NCI-H510A treated with DMSO at 0.1 percent for 48 hours (cell line): ENCODE measurements around the gene SMAGP.
A peak's percentile ranks its signal among the peaks of the same experiment; 100 is the strongest.
"Not testable (repeated sequence)": the region's sequence is repeated elsewhere in the genome, so short reads cannot be mapped to it uniquely, and the experiment has no call there.

Experiments used
- DNase-seq: peaks from one replicate; lab custom pipeline; 2025; lab: John Stamatoyannopoulos, UW

The SMAGP gene

DNA sequence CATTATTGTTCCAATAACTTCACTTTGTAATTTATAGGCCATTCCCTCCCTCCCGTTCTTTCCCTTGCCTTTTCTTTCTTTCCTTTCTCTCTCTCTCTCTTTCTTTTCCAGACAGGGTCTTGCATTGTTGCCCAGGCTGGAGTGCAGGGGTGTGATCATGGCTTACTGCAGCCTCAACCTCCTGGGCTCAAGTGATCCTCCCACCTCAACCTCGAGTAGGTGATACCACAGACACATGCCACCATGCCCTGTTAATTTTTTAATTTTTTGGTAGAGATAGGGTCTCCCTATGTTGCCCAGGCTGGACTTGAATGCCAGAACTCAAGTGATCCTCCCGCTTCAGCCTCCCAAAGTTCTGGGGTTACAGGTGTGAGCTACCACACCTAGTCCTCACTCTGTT is 45.6 kb downstream of the SMAGP start:
- DNase-seq = no peak

DNA sequence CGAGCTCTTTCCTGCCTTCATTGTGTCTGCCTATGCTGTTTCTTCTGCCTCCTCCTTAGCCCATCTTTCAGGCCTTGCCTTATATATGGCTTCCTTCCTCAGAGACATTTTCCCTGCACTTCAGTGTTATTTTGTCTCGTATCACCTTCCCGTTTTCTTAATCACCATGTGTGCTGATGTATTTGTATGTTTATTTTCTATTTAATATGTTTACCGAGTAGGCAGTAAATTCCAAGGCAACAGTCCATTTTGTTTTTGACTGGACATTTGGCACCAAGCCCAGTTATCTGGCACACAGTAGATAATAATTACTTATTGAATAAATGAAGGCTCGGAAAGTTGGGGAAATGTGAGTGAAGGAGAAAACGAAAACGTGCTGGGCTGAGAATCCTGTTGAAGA is 47.8 kb downstream of the SMAGP start:
- no peak for DNase-seq

DNA sequence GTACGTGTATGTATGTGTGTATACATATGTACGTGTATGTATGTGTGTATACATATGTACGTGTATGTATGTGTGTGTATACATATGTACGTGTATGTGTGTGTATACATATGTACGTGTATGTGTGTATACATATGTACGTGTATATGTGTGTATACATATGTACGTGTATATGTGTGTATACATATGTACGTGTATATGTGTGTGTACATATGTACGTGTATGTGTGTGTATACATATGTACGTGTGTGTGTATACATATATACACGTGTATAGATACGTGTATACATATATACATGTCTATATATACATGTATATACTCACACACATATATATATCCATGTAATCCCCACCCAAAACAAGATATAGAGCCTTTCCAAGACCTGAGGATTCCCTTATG is 50.4 kb downstream of the SMAGP start:
- not testable (repeated sequence) for DNase-seq

DNA sequence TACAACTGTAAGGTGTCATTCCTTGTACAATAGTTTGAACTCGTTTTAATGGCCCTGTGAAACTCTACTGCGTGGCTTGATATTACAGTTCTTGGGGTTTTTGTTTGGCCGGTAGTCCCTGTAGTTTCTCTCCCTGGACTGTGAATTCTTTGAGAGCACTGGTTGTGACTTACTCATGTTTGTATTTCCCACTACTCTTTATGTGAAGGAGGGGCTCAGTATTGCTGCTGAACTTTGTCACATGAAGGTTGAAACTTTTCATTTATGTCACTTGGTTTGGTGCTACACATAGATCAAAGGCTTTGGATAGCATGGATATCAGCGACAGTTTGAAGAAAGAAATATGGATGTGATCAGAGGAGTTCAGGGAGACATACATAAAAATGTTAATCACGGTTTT is 50.9 kb downstream of the SMAGP start:
- no peak for DNase-seq

DNA sequence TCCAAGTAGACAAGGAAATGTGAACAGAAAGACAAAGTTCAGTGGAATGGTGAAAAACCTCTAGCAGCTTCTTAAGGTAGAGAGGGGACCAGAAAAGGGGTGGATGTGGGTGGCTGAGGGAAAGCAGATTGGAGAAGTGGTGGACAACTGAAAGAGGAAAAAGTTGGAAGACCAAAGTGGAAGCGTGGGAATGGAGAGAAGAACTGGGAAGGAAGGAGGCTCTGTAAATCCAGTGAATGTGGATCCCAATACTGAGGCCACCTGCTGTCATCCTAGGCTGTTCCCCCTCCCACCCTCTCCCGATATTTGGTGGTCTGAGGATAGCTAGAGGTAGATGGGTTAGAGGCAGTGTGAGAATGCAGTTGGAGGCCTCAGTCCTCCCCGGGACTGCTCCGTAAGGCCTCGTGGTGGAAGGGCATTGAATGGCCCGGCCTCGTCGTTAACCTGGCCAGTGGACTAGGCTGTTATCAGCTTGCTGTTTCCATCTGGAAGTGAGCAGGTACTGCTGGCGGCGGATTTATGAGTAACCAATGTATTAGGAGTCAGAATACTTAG is 51.5 kb downstream of the SMAGP start:
- DNase-seq = peak; percentile 63

DNA sequence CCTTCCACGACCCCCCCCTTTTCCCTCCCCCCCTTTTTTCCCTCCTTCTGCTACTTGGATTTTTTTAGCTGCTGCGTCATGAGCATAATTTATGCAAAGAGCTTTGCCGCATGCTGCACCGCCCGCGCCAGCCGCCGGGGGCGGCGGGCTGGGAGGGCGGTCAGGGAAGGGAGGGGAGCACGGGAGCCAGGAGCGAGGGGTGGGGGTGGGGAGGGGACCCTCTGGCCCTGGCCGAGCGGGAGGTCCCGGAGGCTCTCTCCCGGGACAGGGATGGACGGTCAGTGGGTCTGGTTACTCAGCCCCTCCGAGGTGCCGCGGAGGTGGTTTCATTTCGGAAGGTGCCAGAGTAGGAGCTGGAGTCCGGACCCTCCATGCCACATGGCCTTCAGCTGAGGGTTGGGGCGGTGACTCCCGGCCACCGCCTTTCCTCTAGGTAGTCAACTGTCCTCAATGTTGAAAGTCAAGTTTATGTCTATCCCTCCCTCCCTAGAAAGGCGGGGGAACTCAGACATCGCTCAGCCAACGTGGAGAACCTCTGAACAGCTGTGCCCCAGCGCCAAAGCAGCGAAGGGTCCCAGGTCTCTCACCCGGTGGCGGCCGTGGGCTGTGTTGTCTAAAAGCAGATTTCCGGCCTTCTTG is 52.1 kb downstream of the SMAGP start, which contains the start of gene POU6F1:
TSS of gene POU6F1 (minus strand) at position 95 of the 639 bp plus-strand sequence. CDS start 11,226 bp downstream, outside the sequence.
- peak; percentile 58 for DNase-seq

DNA sequence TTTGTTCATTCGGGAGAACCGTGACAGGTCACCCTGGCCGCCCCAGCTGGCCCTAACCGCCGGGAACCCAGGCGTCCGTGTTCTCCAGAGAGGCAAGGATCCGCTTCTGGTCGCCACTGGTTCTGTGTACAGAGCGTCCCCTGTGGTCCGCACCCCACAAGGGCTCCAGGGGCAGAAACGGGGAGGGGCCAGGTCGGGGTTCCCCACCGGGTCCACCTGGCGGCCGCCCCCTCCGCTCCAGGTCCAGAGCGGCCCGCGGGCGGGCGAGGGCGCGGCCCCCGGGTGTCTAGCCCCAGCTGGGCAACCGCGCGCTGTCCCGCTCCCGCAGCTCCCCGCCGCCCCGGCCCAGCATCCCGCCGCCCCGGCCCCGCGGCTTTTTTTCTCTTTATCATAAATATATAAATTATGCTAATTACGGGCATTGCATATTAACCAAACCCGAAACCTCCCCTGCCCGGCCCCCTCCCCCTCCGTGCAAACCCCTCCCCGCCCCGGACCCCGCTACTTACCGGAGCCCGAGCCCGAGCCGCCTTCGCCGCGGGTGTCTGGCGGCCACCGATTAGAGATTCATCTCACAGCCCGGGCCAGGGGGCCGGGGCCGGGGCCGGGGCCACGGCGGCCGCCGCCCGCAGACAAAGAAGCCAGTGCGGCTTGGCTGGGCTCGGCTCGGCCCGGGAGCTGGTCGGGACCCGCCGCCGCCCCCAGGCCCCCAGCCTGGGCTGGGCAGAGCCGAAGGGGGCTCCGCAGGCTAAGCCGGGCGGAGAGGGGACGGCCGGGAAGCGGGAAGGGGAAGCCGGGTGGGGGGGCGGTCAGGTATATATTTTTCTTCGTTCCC is 52.9 kb downstream of the SMAGP start:
- peak; percentile 17 for DNase-seq

DNA sequence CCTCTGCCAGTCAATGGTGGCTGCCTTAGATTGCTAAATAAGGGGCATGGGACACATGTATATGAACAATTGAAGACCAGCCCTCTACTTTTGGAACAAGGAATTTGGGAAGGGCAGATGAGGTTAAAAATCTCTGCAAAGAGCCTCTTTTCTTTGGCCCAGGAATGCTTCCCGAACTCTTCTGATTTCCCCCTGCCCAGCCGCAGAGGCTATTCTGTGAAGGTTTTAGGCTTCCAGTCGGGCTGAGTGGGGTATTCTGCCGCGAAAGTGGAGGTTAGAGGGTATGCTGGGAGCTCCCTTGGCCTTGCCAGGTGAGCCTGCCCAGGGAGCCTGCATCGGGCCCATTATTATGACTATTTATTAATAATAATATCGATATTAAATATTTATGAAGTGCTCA is 53.6 kb downstream of the SMAGP start:
- DNase-seq = no peak

DNA sequence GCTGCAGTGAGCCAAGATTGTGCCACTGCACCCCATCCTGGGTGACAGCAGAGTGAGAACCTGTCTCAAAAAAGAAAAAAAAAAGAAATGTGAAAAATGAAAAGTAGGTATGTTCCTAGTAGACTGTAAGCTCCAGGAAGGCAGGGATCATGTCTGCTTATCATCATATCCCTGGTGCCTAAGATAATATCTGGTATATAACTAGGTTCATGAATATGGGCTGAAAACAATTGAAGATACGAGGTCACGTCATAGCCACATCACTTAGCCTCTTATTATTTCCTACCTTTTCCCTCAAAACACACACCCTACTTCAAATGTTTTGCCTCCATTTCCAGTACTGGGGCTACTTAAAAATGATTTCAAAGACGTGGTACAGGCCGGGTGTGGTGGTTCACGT is 55.3 kb downstream of the SMAGP start:
- DNase-seq = no peak

DNA sequence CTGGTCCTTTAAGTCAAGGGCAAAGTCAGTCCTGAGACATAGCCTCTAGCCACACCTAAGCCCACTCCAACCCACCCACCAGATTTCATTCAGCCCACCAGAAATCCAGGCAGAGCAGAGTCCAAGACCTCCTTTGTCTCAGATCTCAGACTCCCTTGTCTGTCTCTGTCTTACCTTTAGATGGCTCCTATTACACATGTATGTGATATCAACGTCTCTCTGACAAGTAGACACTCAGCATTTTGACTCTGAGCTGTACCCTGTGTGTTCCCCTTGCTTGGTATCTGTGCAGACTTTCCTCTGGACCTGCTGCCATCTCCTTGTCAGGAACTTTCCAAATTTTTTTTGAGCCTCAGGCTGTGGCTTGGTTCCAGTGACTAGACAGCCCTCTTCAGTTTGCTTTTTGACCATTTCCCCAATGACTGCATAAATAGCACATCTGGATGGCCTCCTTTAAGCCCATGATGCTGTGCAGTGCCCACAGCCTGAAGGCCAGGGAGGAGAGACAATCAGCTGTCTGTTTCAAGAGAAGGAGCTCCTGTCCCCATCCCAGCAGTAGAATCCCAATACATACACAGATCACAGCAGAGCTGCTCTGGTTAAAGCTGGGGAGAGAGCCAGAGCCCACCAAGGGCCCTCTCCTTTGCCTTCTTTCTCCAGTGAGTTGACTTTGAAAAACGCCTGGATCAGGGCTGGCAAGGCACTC is 59.4 kb downstream of the SMAGP start:
- no peak for DNase-seq

DNA sequence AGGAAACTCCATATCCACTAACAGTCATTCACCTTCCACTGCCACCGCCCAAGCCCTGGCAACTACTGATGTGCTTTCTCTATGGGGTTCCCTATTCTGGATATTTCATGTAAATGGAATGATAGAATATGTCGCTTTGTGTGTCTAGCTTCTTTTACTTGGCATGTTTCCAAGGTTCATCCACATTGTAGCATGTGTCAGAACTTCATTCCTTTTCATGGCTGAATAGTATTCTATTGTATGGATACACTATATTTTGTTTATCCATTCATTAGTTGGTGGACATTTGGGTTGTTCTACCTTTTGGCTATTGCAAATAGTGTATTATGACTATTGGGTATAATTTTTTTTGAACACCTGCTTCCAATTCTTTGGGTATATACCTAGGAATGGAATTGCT is 61.0 kb downstream of the SMAGP start:
- DNase-seq = no peak

DNA sequence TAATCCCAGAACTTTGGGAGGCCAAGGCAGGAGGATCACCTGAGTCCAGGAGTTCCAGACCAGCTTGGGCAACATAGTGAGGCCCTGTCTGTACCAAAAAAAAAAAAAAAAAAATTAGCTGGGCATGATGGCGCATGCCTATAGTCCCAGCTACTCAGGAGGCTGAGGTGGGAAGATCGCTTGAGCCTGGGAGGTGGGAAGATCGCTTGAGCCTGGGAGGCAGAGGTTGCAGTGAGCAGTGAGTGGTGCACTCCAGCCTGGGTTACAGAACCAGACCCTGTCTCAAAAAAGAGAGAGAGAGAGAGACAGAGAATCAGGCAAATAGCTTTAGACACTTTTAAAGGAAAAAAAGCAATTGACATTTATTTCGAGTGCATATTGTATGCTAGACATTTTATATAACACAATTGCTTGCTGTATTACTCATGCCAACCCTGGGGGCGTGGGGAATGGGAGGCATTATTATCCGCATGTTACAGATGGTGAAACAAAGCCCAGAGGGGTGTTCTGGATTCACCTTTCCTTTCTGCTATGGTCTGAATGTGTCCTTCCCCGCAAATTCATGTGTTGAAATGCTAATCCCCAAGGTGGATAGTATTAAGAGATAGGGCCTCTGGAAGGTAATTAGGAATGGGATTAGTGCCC is 62.1 kb downstream of the SMAGP start:
- DNase-seq = no peak

DNA sequence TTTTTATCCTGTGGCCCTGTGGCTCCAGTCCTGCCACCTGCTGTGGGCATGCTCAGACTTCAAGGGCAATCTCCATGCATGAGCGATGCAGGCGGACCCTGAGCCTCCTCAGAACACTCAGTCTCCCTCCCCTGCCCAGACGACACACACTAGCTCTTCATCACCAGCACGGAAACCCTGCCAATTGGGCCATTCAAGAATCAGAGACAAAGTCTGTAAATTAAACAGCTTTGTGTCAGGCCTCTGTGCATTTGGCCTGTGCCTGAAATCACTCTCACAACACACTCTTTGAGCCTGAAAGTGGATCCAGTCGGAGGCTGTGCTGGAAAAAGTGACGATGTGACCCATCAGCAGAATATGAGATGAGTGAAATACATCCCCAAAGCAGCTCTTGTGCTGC is 64.9 kb downstream of the SMAGP start:
- no peak for DNase-seq

DNA sequence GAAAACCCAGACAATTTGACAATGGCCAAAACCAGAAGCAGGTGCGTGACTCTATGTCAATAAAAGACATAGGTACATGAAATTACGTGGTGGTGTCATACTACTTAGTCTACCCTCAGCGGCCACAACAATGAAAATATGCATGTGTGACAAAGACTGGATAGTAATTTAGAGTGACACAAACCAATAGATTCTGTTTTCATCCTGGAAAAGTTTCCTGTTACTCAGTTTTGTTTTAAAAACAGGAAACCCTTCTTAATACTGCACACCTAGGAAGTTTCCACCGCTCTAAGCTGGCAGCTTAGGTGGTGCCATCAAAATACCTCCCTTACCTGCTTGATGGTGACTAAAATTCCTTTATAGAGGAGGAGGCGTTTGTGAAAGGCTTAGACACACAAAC is 67.5 kb downstream of the SMAGP start:
- DNase-seq = no peak

DNA sequence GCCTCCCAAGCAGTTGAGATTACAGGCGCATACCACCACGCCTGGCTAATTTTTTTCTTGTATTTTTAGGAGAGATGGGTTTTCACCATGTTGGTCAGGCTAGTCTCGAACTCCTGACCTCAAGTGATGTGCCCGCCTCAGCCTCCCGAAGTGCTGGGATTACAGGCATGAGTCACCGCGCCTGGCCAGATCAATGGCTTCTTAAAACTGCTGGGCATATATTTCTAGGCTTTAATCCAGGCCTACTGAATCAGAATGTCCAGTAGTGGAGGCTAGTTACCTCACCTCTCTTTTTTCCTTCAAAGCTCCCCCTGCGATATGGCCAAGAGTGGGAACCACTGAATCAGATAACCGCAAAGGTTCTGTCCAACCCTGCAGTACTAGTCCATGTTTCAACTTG is 69.4 kb downstream of the SMAGP start:
- no peak for DNase-seq

DNA sequence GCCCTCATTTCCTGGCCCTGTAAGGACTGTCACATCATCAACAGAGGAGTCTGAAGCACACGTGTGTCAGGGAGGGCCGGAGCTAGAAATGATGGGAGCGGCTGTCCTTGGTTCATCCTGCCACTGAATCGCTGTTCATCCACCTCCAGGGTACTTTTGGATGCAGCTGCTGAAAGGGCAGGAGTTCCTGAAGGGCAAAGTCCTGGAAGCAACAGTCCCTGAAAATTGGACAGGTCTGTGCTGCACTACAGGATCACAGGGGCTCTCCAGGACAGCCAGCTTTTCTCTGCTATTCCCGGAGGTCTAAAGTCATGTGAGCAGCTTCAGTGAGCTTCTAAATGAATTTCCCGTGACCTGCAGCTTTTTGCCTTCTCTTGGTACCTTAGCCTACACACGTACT is 70.1 kb downstream of the SMAGP start:
- DNase-seq = no peak

DNA sequence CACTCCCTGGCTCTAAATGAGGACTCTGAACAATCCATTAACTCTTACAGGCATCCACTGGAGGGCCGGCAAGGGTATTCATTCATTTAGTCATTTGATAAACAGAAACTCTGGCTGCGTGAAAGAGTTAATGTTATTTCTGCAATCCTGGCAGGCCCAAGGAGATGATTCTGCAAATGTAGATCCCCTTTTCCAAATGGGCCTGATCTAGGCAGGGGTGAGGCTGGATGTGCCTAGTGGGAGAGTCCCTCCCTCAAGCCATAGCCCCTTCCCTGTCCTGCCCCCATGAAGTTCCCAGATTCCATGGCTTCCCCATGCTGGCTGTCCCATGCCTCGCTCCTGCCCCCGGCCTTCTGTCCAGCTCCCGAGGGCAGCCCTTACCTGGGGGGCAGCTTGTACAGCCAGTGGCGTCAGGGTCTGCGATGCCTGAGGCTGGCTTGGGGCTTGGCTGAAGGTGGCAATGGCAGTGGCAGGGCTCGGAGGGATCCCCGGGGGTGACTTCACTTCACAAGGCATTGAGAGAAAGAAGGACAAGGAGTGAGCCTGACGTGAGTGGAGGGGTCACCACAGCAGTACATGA is 70.8 kb downstream of the SMAGP start:
- no peak for DNase-seq

DNA sequence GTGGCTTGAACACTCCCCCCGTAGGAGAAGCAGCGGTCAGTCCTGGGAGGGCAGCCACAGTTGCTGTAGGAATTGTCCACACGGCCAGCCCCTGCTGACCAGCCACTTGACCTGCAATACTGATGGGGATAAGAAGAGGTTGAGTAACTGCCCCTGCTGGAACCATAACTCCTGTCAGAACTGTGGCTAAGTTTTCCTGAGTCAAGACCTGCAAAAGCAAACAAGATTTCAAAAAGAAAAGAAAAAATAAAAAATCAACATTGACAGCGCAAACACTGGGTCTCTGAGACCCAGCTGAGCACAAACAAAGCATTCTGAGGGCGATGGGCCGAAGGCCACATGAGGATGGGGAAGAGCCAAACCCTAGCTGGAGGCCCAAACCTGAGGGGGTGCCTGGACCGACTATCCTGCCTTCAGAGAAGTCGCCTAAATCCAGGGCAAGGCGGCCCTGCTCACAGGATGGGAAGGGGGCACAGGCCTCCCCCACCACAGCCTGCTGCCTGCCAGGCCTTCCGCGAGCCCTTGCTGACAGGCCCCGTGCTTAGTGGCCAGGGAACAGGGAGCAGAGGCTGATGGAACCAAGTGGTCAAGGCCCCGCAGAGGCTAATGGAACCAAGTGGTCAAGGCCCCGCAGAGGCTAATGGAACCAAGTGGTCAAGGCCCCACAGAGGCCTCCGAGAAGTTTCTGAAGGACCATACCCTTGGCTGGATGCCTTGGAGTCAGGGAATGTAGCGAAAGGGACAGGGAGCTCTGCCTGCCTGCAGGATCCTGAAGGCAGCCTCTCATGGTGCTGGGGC is 71.4 kb downstream of the SMAGP start:
- DNase-seq = no peak

DNA sequence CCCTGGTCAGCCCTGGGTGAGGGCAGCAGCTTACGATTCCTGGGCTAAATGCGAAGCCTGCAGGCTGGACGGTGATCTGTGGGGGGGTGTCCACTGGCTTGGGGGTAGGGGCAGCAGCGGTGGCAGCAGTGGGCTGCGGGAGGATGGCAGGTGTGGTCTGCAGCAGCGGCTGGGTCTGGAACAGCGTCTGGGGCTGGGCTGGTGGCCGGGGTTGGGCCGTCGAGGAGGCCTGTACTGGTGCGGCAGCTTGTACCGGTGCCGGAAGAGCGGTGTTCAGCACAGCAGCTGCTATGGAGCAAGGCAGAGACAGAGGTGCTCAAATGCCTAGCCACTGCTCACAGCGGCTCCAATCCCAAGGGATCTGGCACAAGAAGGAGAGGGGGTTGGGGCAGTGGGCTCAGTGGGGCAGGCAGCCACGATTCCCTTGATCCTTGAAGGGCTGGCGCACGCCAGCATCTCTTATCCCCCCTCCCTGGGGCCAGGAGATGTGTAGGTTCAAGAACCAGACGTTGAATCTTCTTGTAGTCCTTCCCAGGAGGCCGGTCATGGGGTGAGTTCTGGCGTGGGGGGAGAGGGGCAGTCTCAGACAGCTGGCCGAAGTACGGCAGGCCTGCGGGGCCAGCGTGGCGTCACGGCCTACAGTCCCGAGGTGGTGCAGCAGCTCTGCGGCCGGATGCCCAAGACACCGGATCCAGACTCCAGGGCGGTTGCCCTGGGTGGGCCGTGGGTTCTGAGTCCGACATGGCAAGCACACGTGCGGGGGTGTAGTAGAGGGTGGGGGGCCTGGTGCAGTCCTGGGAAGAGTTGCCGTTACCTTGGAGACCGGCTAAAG is 72.3 kb downstream of the SMAGP start:
- DNase-seq = no peak

DNA sequence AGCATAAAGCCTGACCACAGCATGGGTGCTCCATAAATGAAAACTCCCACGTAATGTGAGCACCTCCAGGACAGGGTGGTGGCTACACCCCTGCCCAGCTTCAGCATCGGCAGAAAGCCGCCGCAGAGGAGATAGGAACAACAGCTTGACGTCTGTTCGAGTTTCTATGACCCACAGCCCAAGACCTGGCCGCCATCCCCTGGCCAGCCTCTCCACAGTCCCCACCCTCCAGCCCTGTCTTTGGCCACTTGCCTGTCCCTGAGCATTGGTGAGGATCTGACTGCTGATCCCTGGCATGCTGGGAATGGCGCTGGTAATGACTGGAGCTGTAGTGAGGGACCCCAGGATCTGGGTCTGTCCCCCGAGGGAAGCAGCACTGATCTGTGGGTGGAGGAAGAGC is 73.7 kb downstream of the SMAGP start:
- DNase-seq = no peak
